HepG2 (cell line): ENCODE data around the gene JMJD8. TPM values are rescaled to one million over a fixed set of nuclear protein-coding genes. Genes with fewer than 3 reads are reported as not detected.

Source experiments
- ATAC-seq: fragments of 200-7000 bp; cut with Tn5 transposase; 3 replicates; pipeline ENCODE4 v1.9.1; 2020; ENCODE audit warnings: mild to moderate bottlenecking, moderate library complexity
- BruUV-seq: library from RNA; stranded (reverse); fragments of 400-500 nt; replicated peaks from 2 replicates; lab custom pipeline; 2021; lab: Mats Ljungman, UMichigan
- CTCF ChIA-PET: fragments of 300-600 bp; formaldehyde crosslinking; extraction: SDS; loops from one replicate; lab custom pipeline; 2021; ENCODE audit warnings: low total read pairs, inconsistent platforms, low intra/inter-chr PET ratio; lab: Yijun Ruan, JAX
- POLR2A ChIA-PET: fragments of 350-600 bp; sonication (Branson Sonifier 250); formaldehyde crosslinking; loops from one replicate; lab custom pipeline; 2020; ENCODE audit warnings: antibody characterized with exemption, inconsistent platforms; lab: Yijun Ruan, JAX
- DNase-seq: peaks from one replicate; pipeline ENCODE4 v3.0.0-alpha.2; 2015; ENCODE audit warnings: low spot score
- FAIRE-seq: peaks from 3 replicates; lab custom pipeline; 2011; peaks lifted over from hg19 to GRCh38; lab: Jason Lieb, UNC
- H2AFZ ChIP-seq: one replicate; pipeline ENCODE4 v1.6.1; 2011; ENCODE audit warnings: low read length, inconsistent platforms
- H3K27ac ChIP-seq: fragments of 300-600 bp; 3 replicates; pipeline ENCODE4 v1.8.0; 2011; ENCODE audit warnings: mixed run types, mild to moderate bottlenecking, mixed read lengths, low read length, inconsistent platforms; ENCODE audit not compliant: insufficient read depth; ENCODE audit errors: extremely low read length
- H3K27me3 ChIP-seq, 2 experiments: fragments of 200-600 bp in 1 of 2; 2 replicates in 1 of 2; 3 replicates in 1 of 2; pipeline versions ENCODE4 v1.6.0 to v1.8.0; 2011; ENCODE audit warnings: low read length in 2 of 2, mild to moderate bottlenecking in 2 of 2, moderate library complexity in 2 of 2, inconsistent platforms in 1 of 2; ENCODE audit not compliant: insufficient read depth in 2 of 2, control insufficient read depth in 1 of 2
- H3K36me3 ChIP-seq, 2 experiments: fragments of 200-600 bp in 1 of 2; replicated peaks in 1 of 2; 2 replicates in 1 of 2; 3 replicates in 1 of 2; pipeline versions ENCODE4 v1.5.1 to v1.8.0; 2011; ENCODE audit warnings: low read length in 2 of 2, inconsistent platforms in 1 of 2; ENCODE audit not compliant: insufficient read depth in 2 of 2, control insufficient read depth in 1 of 2
- H3K4me1 ChIP-seq: 2 replicates; pipeline ENCODE4 v1.5.1; 2012; ENCODE audit warnings: low read length, inconsistent platforms; ENCODE audit not compliant: insufficient read depth
- H3K4me2 ChIP-seq: 2 replicates; pipeline ENCODE4 v1.6.0; 2011; ENCODE audit warnings: low read depth, low read length, inconsistent platforms
- H3K4me3 ChIP-seq, 3 experiments: fragments of 200-600 bp in 1 of 3; sonication (generic), shearing (Covaris generic) in 1 of 3; replicated peaks in 1 of 3; 2 replicates each; pipeline ENCODE4 v1.5.1; 2011 to 2016; ENCODE audit warnings: low read length in 3 of 3, inconsistent platforms in 2 of 3, low read depth in 2 of 3, mild to moderate bottlenecking in 2 of 3, control low read depth in 1 of 3, mixed read lengths in 1 of 3; ENCODE audit not compliant: insufficient read depth in 1 of 3
- H3K79me2 ChIP-seq: one replicate; pipeline ENCODE4 v1.6.1; 2011; ENCODE audit warnings: low read length, inconsistent platforms; ENCODE audit not compliant: insufficient read depth
- H3K9ac ChIP-seq: 2 replicates; pipeline ENCODE4 v1.6.0; 2011; ENCODE audit warnings: mild to moderate bottlenecking, low read depth, low read length, inconsistent platforms; ENCODE audit not compliant: insufficient read depth
- H3K9me3 ChIP-seq: 2 replicates; pipeline ENCODE4 v1.5.1; 2012; ENCODE audit warnings: mild to moderate bottlenecking, low read length
- H4K20me1 ChIP-seq: 2 replicates; pipeline ENCODE4 v1.6.0; 2011; ENCODE audit warnings: inconsistent platforms, mild to moderate bottlenecking, low read length, moderate library complexity; ENCODE audit not compliant: insufficient read depth
- AGO2 ChIP-seq: fragments of 200-400 bp; formaldehyde crosslinking; optimal IDR thresholded peaks from 2 replicates; pipeline ENCODE3; 2017; ENCODE audit warnings: mild to moderate bottlenecking, low read depth, low read length, moderate library complexity
- GABPA ChIP-seq, 2 experiments: IDR thresholded peaks; 2 replicates each; pipeline ENCODE4 v1.6.1; 2011 to 2016; ENCODE audit warnings: low read depth in 2 of 2, low read length in 1 of 2, missing biosample characterization in 1 of 2, missing genetic modification characterization in 1 of 2
- NR2F6 ChIP-seq, 2 experiments: IDR thresholded peaks; 2 replicates each; pipeline ENCODE4 v1.6.1; 2016; ENCODE audit warnings: antibody characterized with exemption in 1 of 2, mild to moderate bottlenecking in 1 of 2
- ZNF160 ChIP-seq: sonication (generic); formaldehyde crosslinking; IDR thresholded peaks from 2 replicates; pipeline ENCODE4 v1.8.0; 2022; ENCODE audit warnings: mild to moderate bottlenecking, inconsistent platforms, missing genetic modification reagents
- ZNF660 ChIP-seq: sonication (generic); formaldehyde crosslinking; IDR thresholded peaks from 2 replicates; pipeline ENCODE4 v1.5.1; 2020; ENCODE audit warnings: mild to moderate bottlenecking, low read depth, missing genetic modification reagents, borderline replicate concordance
- WGBS: methylation state at CpG from one replicate; pipeline ENCODE4 v1.1.6; 2017; ENCODE audit warnings: low lambda C conversion rate; 5-methylcytosine and 5-hydroxymethylcytosine counted together
- in situ Hi-C: cut with HindIII; loops from 2 replicates; pipeline ENCODE4 v1.10.0; 2017; ENCODE audit warnings: low pct_unique_long_range_greater_than_20kb; ENCODE audit not compliant: extremely low pct_ligation_motif_present
- intact Hi-C: fragments of 100-400 bp; cut with micrococcal nuclease; formaldehyde crosslinking; loops from one replicate; pipeline ENCODE4 v1.10.0; 2022; ENCODE audit not compliant: unreplicated experiment
- polyA plus RNA-seq, 8 experiments: library from polyadenylated mRNA; depleted of rRNA in 3 of 8; stranded (reverse) in 7 of 8; unstranded in 1 of 8; fragments of >200 nt; fragmentation: Illumina TruSeq in 4 of 8; extraction: Trizol in 4 of 8; gene quantifications; 2 replicates each; pipeline versions ENCODE4 v1.2.1 to v1.2.3, GENCODE V29; 2011 to 2016; ENCODE audit warnings: low read depth in 4 of 8, missing spikeins in 1 of 8, mixed read lengths in 1 of 8; ENCODE audit not compliant: insufficient read depth in 1 of 8
- total RNA-seq, 5 experiments: library from RNA; depleted of rRNA; stranded (reverse); fragments of >200 nt; fragmentation: Illumina TruSeq; extraction: Trizol; gene quantifications; 2 replicates each; pipeline ENCODE4 v1.2.3, GENCODE V29; 2016; ENCODE audit warnings: low read depth in 1 of 5

JMJD8 gene
- total and polyA plus RNA-seq, 2 of the 13 experiments (the other 11 are each of a cell fraction or from before 2014, with no cell fraction given) = 2.6 to 11.8 TPM

GRCh38 chr16:651844-652243 is 32.3 kb downstream of the JMJD8 start:
- Histone ChIP-seq H3K79me2 (peaks cover 6% of the 10 kb centered on the region), H3K27ac (no peak overlapping the region), H4K20me1 (no peaks in the 10 kb centered on the region), H3K9ac (no peak overlapping the region), H3K4me2 (no peak overlapping the region), H3K36me3 (peaks cover 2 to 3% of the 10 kb centered on the region in 2 experiments; a peak in 1 of 5 replicates), H3K4me1 (peaks cover 58% of the 10 kb centered on the region), H3K9me3 (no peaks in the 10 kb centered on the region), H2AFZ (no peak overlapping the region), H3K27me3 (no peaks in the 10 kb centered on the region), H3K4me3 (no peak overlapping the region)
- in situ Hi-C loops (no loop called here), intact Hi-C loops (no loop called here)
- ChIA-PET POLR2A (interaction anchor here (1.8 kb wide), 1 partner anchor 8 kb away, joined by 4 read pairs; no protein-coding TSS in a partner anchor), CTCF (no interaction called here)
- FAIRE-seq (no peak), DNase-seq (no peak), ATAC-seq (no peak)
- WGBS = 100% methylated on average over 5 of the region's 22 CpGs
- no TSS peak for BruUV-seq
- TF ChIP-seq ZNF660 (no peak), NR2F6 (IDR thresholded peaks at IDR 0.05) (no peak), NR2F6 (CRISPR knock-in tag; IDR thresholded peaks at IDR 0.05) (no peak), AGO2 (peak; percentile 21)

DNA sequence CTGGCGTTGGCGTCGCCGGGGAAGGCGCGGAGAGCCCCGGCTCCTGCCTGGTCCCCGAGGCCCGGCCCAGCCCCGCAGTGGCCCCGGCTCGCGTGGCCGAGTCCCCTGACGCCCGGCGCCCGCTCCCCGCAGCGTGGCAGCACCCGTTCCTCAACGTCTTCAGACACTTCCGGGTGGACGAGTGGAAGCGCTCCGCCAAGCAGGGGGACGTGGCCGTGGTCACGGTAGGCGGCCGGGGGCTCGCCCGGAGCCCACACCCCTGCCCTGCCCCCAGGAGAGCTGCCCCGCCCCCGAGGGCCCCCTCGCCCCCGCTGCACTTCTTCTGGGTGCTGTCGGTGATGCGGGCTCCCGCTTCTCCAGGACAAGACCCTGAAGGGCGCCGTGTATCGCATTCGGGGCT is 34.5 kb downstream of the JMJD8 start:
- intact Hi-C loops (loop anchor here (10.0 kb wide), 1 partner anchor 65 kb away; no protein-coding TSS in a partner anchor), in situ Hi-C loops (no loop called here)
- WGBS = 0% methylated on average over 7 of the region's 44 CpGs
- POLR2A ChIA-PET = interaction anchor here (0.7 to 2.4 kb wide), 7 partner anchors 13 to 147 kb away, joined by 3 to 12 read pairs (median 4); partner anchors contain the start of genes ANTKMT, METTL26, RHBDL1 and RHOT2
- Histone ChIP-seq H3K9ac (peak overlapping the region; percentile 91), H2AFZ (no peak overlapping the region), H3K27me3 (no peaks in the 10 kb centered on the region)
- TF ChIP-seq ZNF160 (CRISPR knock-in tag) (no peak), GABPA (IDR thresholded peaks at IDR 0.05; ENCODE audit: low read depth, low read length) (0 out of 2 replicates have a peak, but pooled peaks have one; percentile 3), GABPA (CRISPR knock-in tag; IDR thresholded peaks at IDR 0.05; ENCODE audit: low read depth) (no peak)
- TF ChIP-seq, all 625 proteins: peak for 1
- Histone ChIP-seq H3K4me1 (peaks cover 79% of the 10 kb centered on the region), H3K9me3 (no peaks in the 10 kb centered on the region), H3K4me3 (peak overlapping the region; percentile 71 to 79 (median 71)), H3K4me2 (peak overlapping the region; percentile 83), H3K27ac (peak overlapping the region; percentile 93), H4K20me1 (peaks cover 1% of the 10 kb centered on the region; the same call in 1 of the 2 replicates), H3K36me3 (no peaks in the 10 kb centered on the region), H3K79me2 (peaks cover 12% of the 10 kb centered on the region)
- DNase-seq (no peak), ATAC-seq (no peak), FAIRE-seq (no peak)
- CTCF ChIA-PET = no interaction called here
- BruUV-seq = no TSS peak
